IMR-90 (cell line): ENCODE data around the gene AXIN1. TPM values are rescaled to one million over a fixed set of nuclear protein-coding genes. Genes with fewer than 3 reads are reported as not detected.

Experiments
- ATAC-seq: fragments of 200-7000 bp; cut with Tn5 transposase; 2 replicates; pipeline ENCODE4 v1.9.1; 2020; ENCODE audit warnings: low read depth, mild to moderate bottlenecking, moderate library complexity
- BruUV-seq: library from RNA; stranded (reverse); fragments of 400-500 nt; replicated peaks from 2 replicates; lab custom pipeline; 2021; lab: Mats Ljungman, UMichigan
- CTCF ChIA-PET: fragments of 300-600 bp; formaldehyde crosslinking; extraction: SDS; loops from one replicate; lab custom pipeline; 2021; ENCODE audit warnings: antibody characterized with exemption; lab: Yijun Ruan, JAX
- POLR2A ChIA-PET: fragments of 300-600 bp; sonication (Branson Sonifier 250); formaldehyde crosslinking; loops from one replicate; lab custom pipeline; 2022; ENCODE audit warnings: antibody characterized with exemption; ENCODE audit not compliant: unreplicated experiment; lab: Charles Lee
- DNase-seq: peaks from one replicate; pipeline ENCODE4 v3.0.0; 2013
- H2AFZ ChIP-seq: replicated peaks from 2 replicates; pipeline ENCODE3; 2013; ENCODE audit warnings: low read length, mild to moderate bottlenecking; ENCODE audit not compliant: poor library complexity
- H2AK5ac ChIP-seq: 2 replicates; pipeline ENCODE4 v1.6.1; 2013; ENCODE audit warnings: low read depth, low read length, inconsistent platforms
- H2AK9ac ChIP-seq: replicated peaks from 2 replicates; pipeline ENCODE3; 2013; ENCODE audit warnings: mild to moderate bottlenecking, low read depth, low read length, moderate library complexity; ENCODE audit not compliant: poor library complexity
- H2BK120ac ChIP-seq: 2 replicates; pipeline ENCODE4 v1.6.1; 2013; ENCODE audit warnings: low read depth, low read length, inconsistent platforms
- H2BK15ac ChIP-seq: 3 replicates; pipeline ENCODE4 v1.6.1; 2013; ENCODE audit warnings: low read depth, low read length, inconsistent platforms
- H2BK20ac ChIP-seq: 2 replicates; pipeline ENCODE4 v1.6.1; 2013; ENCODE audit warnings: low read depth, mild to moderate bottlenecking, inconsistent platforms, low read length, moderate library complexity
- H2BK5ac ChIP-seq: 2 replicates; pipeline ENCODE4 v1.6.1; 2013; ENCODE audit warnings: mild to moderate bottlenecking, low read depth, low read length, inconsistent platforms; ENCODE audit not compliant: poor library complexity, severe bottlenecking
- H3K14ac ChIP-seq: replicated peaks from 2 replicates; pipeline ENCODE4 v1.6.1; 2013; ENCODE audit warnings: low read depth, low read length, inconsistent platforms
- H3K18ac ChIP-seq: 2 replicates; pipeline ENCODE4 v1.6.1; 2013; ENCODE audit warnings: low read depth, low read length, control low read depth
- H3K23ac ChIP-seq: 2 replicates; pipeline ENCODE4 v1.6.1; 2013; ENCODE audit warnings: low read depth, low read length, inconsistent platforms
- H3K27ac ChIP-seq: 2 replicates; pipeline ENCODE4 v1.5.1; 2013; ENCODE audit warnings: mild to moderate bottlenecking, control low read depth, low read length; ENCODE audit not compliant: insufficient read depth
- H3K27me3 ChIP-seq: 2 replicates; pipeline ENCODE4 v1.6.1; 2013; ENCODE audit warnings: low read length; ENCODE audit not compliant: control insufficient read depth, insufficient read depth
- H3K36me3 ChIP-seq: 2 replicates; pipeline ENCODE4 v1.6.1; 2013; ENCODE audit warnings: low read length, mixed read lengths; ENCODE audit not compliant: control insufficient read depth, insufficient read depth
- H3K4ac ChIP-seq: 2 replicates; pipeline ENCODE4 v1.6.1; 2013; ENCODE audit warnings: low read depth, low read length, inconsistent platforms
- H3K4me1 ChIP-seq: 2 replicates; pipeline ENCODE4 v1.6.1; 2013; ENCODE audit warnings: low read length, mixed read lengths; ENCODE audit not compliant: control insufficient read depth, insufficient read depth
- H3K4me2 ChIP-seq: 2 replicates; pipeline ENCODE4 v1.6.1; 2013; ENCODE audit warnings: low read depth, mild to moderate bottlenecking, control low read depth, low read length, moderate library complexity
- H3K4me3 ChIP-seq: 2 replicates; pipeline ENCODE4 v1.5.1; 2013; ENCODE audit warnings: low read depth, mild to moderate bottlenecking, control low read depth, low read length, moderate library complexity; ENCODE audit not compliant: insufficient read depth
- H3K56ac ChIP-seq: 2 replicates; pipeline ENCODE4 v1.6.1; 2013; ENCODE audit warnings: low read length, inconsistent platforms; ENCODE audit not compliant: insufficient read depth; ENCODE audit errors: extremely low read depth
- H3K79me1 ChIP-seq, 2 experiments: 2 replicates each; pipeline ENCODE4 v1.6.1; 2013; ENCODE audit warnings: low read length in 2 of 2, inconsistent platforms in 1 of 2, low read depth in 1 of 2
- H3K9ac ChIP-seq: 2 replicates; pipeline ENCODE4 v1.6.1; 2013; ENCODE audit warnings: low read depth, low read length, control low read depth
- H3K9me1 ChIP-seq: 2 replicates; pipeline ENCODE4 v1.6.1; 2013; ENCODE audit warnings: low read length, inconsistent platforms; ENCODE audit not compliant: insufficient read depth
- H3K9me3 ChIP-seq: 2 replicates; pipeline ENCODE4 v1.6.1; 2013; ENCODE audit warnings: low read length; ENCODE audit not compliant: control insufficient read depth, insufficient read depth
- H4K20me1 ChIP-seq: 2 replicates; pipeline ENCODE4 v1.6.1; 2013; ENCODE audit warnings: low read length, inconsistent platforms; ENCODE audit not compliant: insufficient read depth
- H4K5ac ChIP-seq: 2 replicates; pipeline ENCODE4 v1.6.1; 2013; ENCODE audit warnings: mild to moderate bottlenecking, low read depth, low read length, control low read depth
- H4K8ac ChIP-seq, 2 experiments: 2 replicates each; pipeline ENCODE4 v1.6.1; 2013; ENCODE audit warnings: low read depth in 2 of 2, low read length in 2 of 2, control low read depth in 1 of 2, inconsistent platforms in 1 of 2
- H4K91ac ChIP-seq: 2 replicates; pipeline ENCODE4 v1.6.1; 2013; ENCODE audit warnings: low read depth, low read length, inconsistent platforms; ENCODE audit not compliant: insufficient read depth
- BHLHE40 ChIP-seq: fragments of 150-350 bp; IDR thresholded peaks from 2 replicates; pipeline ENCODE4 v1.6.1; 2016; ENCODE audit warnings: mild to moderate bottlenecking, low read depth, low read length
- CEBPB ChIP-seq: IDR thresholded peaks from 2 replicates; pipeline ENCODE4 v1.6.1; 2012; ENCODE audit warnings: low read depth, low read length, improper control_type of control experiment
- MXI1 ChIP-seq: IDR thresholded peaks from 2 replicates; pipeline ENCODE4 v1.6.1; 2012; ENCODE audit warnings: low read depth, mild to moderate bottlenecking, low read length, moderate library complexity, borderline replicate concordance
- NFE2L2 ChIP-seq: fragments of 150-350 bp; IDR thresholded peaks from 2 replicates; pipeline ENCODE4 v1.6.1; 2016; ENCODE audit warnings: low read depth, mild to moderate bottlenecking, low read length
- WGBS, 2 experiments: methylation state at CpG; one replicate each; pipeline versions ENCODE4 v1.1.5 to v1.1.7; 2013; ENCODE audit warnings: missing lambda C conversion rate in 2 of 2; ENCODE audit not compliant: insufficient read length in 1 of 2; ENCODE audit errors: extremely low coverage in 2 of 2; 5-methylcytosine and 5-hydroxymethylcytosine counted together
- dilution Hi-C: fragments of 300-500 bp; cut with HindIII; formaldehyde crosslinking; loops from one replicate; pipeline ENCODE4 v1.14.3; 2018; ENCODE audit warnings: low sequenced_read_pairs; ENCODE audit not compliant: unreplicated experiment
- in situ Hi-C: fragments of 300-500 bp; cut with MboI; formaldehyde crosslinking; loops from 3 replicates; pipeline ENCODE4 v1.14.3; 2019; ENCODE audit warnings: low sequenced_read_pairs, inconsistent platforms, mixed read lengths
- intact Hi-C: fragments of 100-400 bp; cut with micrococcal nuclease; formaldehyde crosslinking; loops from 2 replicates; pipeline ENCODE4 v1.10.0; 2022
- polyA plus RNA-seq, 3 experiments: library from polyadenylated mRNA; depleted of rRNA; stranded (reverse); fragments of >200 nt; gene quantifications; 2 replicates each; pipeline ENCODE4 v1.2.3, GENCODE V29; 2012; ENCODE audit warnings: low replicate concordance in 1 of 3
- total RNA-seq: library from RNA; depleted of rRNA; stranded (reverse); fragments of >200 nt; gene quantifications from 2 replicates; pipeline ENCODE4 v1.2.3, GENCODE V29; 2012
- TF ChIP-seq, protein P1 (sequence below): fragments of 150-350 bp; IDR thresholded peaks from 2 replicates; pipeline ENCODE4 v1.6.1; 2017; ENCODE audit warnings: mild to moderate bottlenecking, antibody characterized with exemption, low read length, low read depth
- TF ChIP-seq, protein P2 (sequence below): fragments of 150-350 bp; IDR thresholded peaks from 2 replicates; pipeline ENCODE4 v1.6.1; 2016; ENCODE audit warnings: low read depth, mild to moderate bottlenecking, low read length, moderate library complexity, borderline replicate concordance

Gene AXIN1
- total and polyA plus RNA-seq, 2 of the 4 experiments (the other 2 are of a cell fraction): 10.9 to 14.2 TPM

DNA sequence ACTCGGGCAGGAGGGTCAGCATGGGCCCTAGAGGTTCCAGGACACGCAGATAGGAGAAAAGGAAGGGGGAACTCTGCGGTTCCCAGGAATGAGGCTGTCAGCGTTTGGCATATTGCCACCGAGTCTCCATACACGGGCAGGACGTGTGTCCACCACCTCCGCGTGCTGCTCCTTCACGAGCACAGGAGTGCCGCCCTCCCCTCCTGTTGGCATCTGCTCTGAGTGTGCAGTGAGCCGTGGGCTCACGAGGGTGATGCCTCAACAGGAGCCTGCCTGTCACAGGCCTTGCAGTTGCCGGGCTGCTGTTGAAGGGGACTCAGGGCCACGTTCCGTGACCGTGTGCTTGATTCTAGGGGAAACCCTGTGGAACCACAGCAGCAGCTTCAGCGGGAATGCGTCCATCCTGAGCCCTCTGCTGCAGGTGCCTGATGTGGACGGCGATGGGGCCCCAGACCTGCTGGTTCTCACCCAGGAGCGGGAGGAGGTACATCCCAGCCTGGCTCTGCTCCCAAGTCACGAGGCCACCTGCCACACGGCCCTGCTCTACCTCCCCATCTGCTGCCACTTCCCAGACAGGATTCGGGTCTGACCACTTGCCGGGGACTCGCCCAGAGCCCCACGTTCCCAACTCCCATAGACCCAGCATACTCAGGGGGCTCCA is 91.4 kb downstream of the AXIN1 start:
- Histone ChIP-seq H2BK15ac (no peak overlapping the region), H2BK5ac (no peak overlapping the region), H4K20me1 (no peaks in the 10 kb centered on the region), H3K27ac (no peak overlapping the region), H3K23ac (no peak overlapping the region), H3K79me1 (no peaks in the 10 kb centered on the region), H3K9ac (no peak overlapping the region), H4K5ac (no peak overlapping the region), H3K36me3 (peaks cover 38% of the 10 kb centered on the region), H3K27me3 (no peaks in the 10 kb centered on the region), H2AK9ac (no peak overlapping the region), H4K8ac (no peak overlapping the region), H3K9me1 (no peaks in the 10 kb centered on the region), H3K4ac (no peak overlapping the region), H2AFZ (no peak overlapping the region), H4K91ac (no peak overlapping the region), H2BK20ac (no peak overlapping the region), H3K18ac (no peak overlapping the region), H3K9me3 (no peaks in the 10 kb centered on the region), H3K56ac (no peak overlapping the region), H3K4me2 (no peak overlapping the region), H2AK5ac (no peak overlapping the region), H3K4me3 (no peak overlapping the region), H3K4me1 (no peaks in the 10 kb centered on the region), H3K14ac (no peak overlapping the region), H2BK120ac (no peak overlapping the region)
- no peak for DNase-seq
- TF ChIP-seq, protein P1, sequence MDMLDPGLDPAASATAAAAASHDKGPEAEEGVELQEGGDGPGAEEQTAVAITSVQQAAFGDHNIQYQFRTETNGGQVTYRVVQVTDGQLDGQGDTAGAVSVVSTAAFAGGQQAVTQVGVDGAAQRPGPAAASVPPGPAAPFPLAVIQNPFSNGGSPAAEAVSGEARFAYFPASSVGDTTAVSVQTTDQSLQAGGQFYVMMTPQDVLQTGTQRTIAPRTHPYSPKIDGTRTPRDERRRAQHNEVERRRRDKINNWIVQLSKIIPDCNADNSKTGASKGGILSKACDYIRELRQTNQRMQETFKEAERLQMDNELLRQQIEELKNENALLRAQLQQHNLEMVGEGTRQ: no peak
- TF ChIP-seq, protein P2, sequence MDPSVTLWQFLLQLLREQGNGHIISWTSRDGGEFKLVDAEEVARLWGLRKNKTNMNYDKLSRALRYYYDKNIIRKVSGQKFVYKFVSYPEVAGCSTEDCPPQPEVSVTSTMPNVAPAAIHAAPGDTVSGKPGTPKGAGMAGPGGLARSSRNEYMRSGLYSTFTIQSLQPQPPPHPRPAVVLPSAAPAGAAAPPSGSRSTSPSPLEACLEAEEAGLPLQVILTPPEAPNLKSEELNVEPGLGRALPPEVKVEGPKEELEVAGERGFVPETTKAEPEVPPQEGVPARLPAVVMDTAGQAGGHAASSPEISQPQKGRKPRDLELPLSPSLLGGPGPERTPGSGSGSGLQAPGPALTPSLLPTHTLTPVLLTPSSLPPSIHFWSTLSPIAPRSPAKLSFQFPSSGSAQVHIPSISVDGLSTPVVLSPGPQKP: no peak
- TF ChIP-seq NFE2L2 (no peak), CEBPB (no peak), MXI1 (no peak), BHLHE40 (no peak)
- ATAC-seq: no peak
- dilution Hi-C loops: no loop called here
- in situ Hi-C loops: no loop called here
- WGBS, 2 experiments: 82% methylated on average over 18 of the region's 28 CpGs; no CpG with 5 or more reads in 1 of the 2 experiments
- BruUV-seq: no TSS peak
- ChIA-PET POLR2A (no interaction called here), CTCF (no interaction called here)
- intact Hi-C loops: no loop called here
